H1 (cell line): Measurements from ENCODE around the gene THAP2. TPM values are rescaled to one million over a fixed set of nuclear protein-coding genes. Genes with fewer than 3 reads are reported as not detected.
A peak's percentile ranks its signal among the peaks of the same experiment; 100 is the strongest.

Experiments used
- CTCF ChIA-PET: fragments of 300-600 bp; sonication (Branson Sonifier 250); formaldehyde crosslinking; loops from one replicate; lab custom pipeline; 2021; ENCODE audit not compliant: partially characterized antibody; lab: Charles Lee
- POLR2A ChIA-PET: fragments of 300-600 bp; sonication (Branson Sonifier 250); formaldehyde crosslinking; loops from one replicate; lab custom pipeline; 2021; ENCODE audit warnings: inconsistent platforms; ENCODE audit not compliant: partially characterized antibody; lab: Charles Lee
- DNase-seq, 2 experiments: peaks; one replicate each; pipeline versions ENCODE4 v3.0.0 to v3.0.0-alpha.2; 2010 to 2022; ENCODE audit warnings: low spot score in 2 of 2, low read depth in 1 of 2, mixed read lengths in 1 of 2
- FAIRE-seq: peaks from 2 replicates; lab custom pipeline; 2011; peaks lifted over from hg19 to GRCh38; lab: Jason Lieb, UNC
- H2AFZ ChIP-seq: 2 replicates; pipeline ENCODE4 v1.8.1; 2012; ENCODE audit warnings: low read length, inconsistent platforms
- H2AK5ac ChIP-seq: 2 replicates; pipeline ENCODE4 v1.6.1; 2013; ENCODE audit warnings: low read depth, low read length
- H2BK120ac ChIP-seq: replicated peaks from 2 replicates; pipeline ENCODE3; 2013; ENCODE audit warnings: low read depth, low read length, inconsistent platforms
- H2BK12ac ChIP-seq: 2 replicates; pipeline ENCODE4 v1.6.1; 2013; ENCODE audit warnings: low read depth, low read length
- H2BK15ac ChIP-seq: 2 replicates; pipeline ENCODE4 v1.6.1; 2013; ENCODE audit warnings: low read length
- H2BK20ac ChIP-seq: 2 replicates; pipeline ENCODE4 v1.6.1; 2013; ENCODE audit warnings: low read length
- H2BK5ac ChIP-seq: 2 replicates; pipeline ENCODE4 v1.6.1; 2013; ENCODE audit warnings: low read depth, low read length
- H3K14ac ChIP-seq: 2 replicates; pipeline ENCODE4 v1.6.1; 2013; ENCODE audit warnings: inconsistent platforms; ENCODE audit not compliant: insufficient read length
- H3K18ac ChIP-seq: 2 replicates; pipeline ENCODE4 v1.6.1; 2013; ENCODE audit warnings: low read length; ENCODE audit errors: extremely low read depth
- H3K23ac ChIP-seq: 2 replicates; pipeline ENCODE4 v1.6.1; 2013; ENCODE audit warnings: inconsistent platforms; ENCODE audit not compliant: insufficient read length
- H3K23me2 ChIP-seq: 2 replicates; pipeline ENCODE4 v1.6.1; 2013; ENCODE audit warnings: low read depth, low read length
- H3K27ac ChIP-seq: 2 replicates; pipeline ENCODE4 v1.6.1; 2011; ENCODE audit warnings: low read depth, low read length, inconsistent platforms
- H3K27me3 ChIP-seq, 4 experiments: replicated peaks in 1 of 4; 1 replicate in 1 of 4; 2 replicates in 3 of 4; pipeline versions ENCODE4 v1.6.1 to v1.8.1; 2011 to 2013; ENCODE audit warnings: low read length in 3 of 4, mild to moderate bottlenecking in 3 of 4, inconsistent platforms in 2 of 4, mixed read lengths in 2 of 4, moderate library complexity in 1 of 4; ENCODE audit not compliant: control insufficient read depth in 3 of 4, insufficient read depth in 3 of 4; ENCODE audit errors: extremely low read depth in 1 of 4
- H3K36me3 ChIP-seq, 4 experiments: 2 replicates each; pipeline versions ENCODE4 v1.6.1 to v1.8.1; 2011 to 2013; ENCODE audit warnings: mild to moderate bottlenecking in 4 of 4, low read length in 3 of 4, moderate library complexity in 2 of 4, control low read depth in 1 of 4, inconsistent platforms in 1 of 4; ENCODE audit not compliant: insufficient read depth in 4 of 4, control insufficient read depth in 2 of 4
- H3K4ac ChIP-seq: replicated peaks from 2 replicates; pipeline ENCODE3; 2013; ENCODE audit warnings: low read length, low read depth, mixed read lengths, inconsistent platforms; ENCODE audit not compliant: insufficient read length
- H3K4me1 ChIP-seq, 4 experiments: replicated peaks in 1 of 4; 1 replicate in 1 of 4; 2 replicates in 3 of 4; pipeline versions ENCODE4 v1.6.1 to v1.8.1; 2011 to 2013; ENCODE audit warnings: low read length in 3 of 4, inconsistent platforms in 2 of 4, mixed read lengths in 1 of 4; ENCODE audit not compliant: insufficient read depth in 4 of 4, control insufficient read depth in 3 of 4
- H3K4me2 ChIP-seq, 2 experiments: 2 replicates each; pipeline versions ENCODE4 v1.6.1 to v1.8.1; 2011 to 2013; ENCODE audit warnings: low read depth in 2 of 2, low read length in 2 of 2, control low read depth in 1 of 2, inconsistent platforms in 1 of 2, mild to moderate bottlenecking in 1 of 2; ENCODE audit not compliant: insufficient read depth in 1 of 2
- H3K4me3 ChIP-seq, 4 experiments: fragments of 200-600, 300-600 bp in 1 of 4; sonication (generic), shearing (Covaris generic), sonication (Bioruptor Twin) in 1 of 4; 2 replicates each; pipeline versions ENCODE4 v1.5.1 to v1.8.1; 2011 to 2016; ENCODE audit warnings: low read length in 4 of 4, low read depth in 3 of 4, control low read depth in 2 of 4, inconsistent platforms in 2 of 4, mild to moderate bottlenecking in 2 of 4, mixed read lengths in 1 of 4, moderate library complexity in 1 of 4; ENCODE audit not compliant: insufficient read depth in 2 of 4; ENCODE audit errors: extremely low read depth in 1 of 4
- H3K56ac ChIP-seq: replicated peaks from 2 replicates; pipeline ENCODE3; 2013; ENCODE audit warnings: low read depth, mild to moderate bottlenecking, mixed read lengths, low read length, inconsistent platforms; ENCODE audit not compliant: insufficient read length
- H3K79me1 ChIP-seq: 2 replicates; pipeline ENCODE4 v1.6.1; 2013; ENCODE audit warnings: low read depth, low read length, control low read depth
- H3K79me2 ChIP-seq, 2 experiments: 2 replicates each; pipeline versions ENCODE4 v1.6.1 to v1.8.1; 2012 to 2013; ENCODE audit warnings: low read length in 2 of 2, mild to moderate bottlenecking in 2 of 2, inconsistent platforms in 1 of 2; ENCODE audit not compliant: insufficient read depth in 2 of 2, control insufficient read depth in 1 of 2
- H3K9ac ChIP-seq, 4 experiments: replicated peaks in 1 of 4; 1 replicate in 1 of 4; 2 replicates in 3 of 4; pipeline versions ENCODE4 v1.6.1 to v1.8.1; 2011 to 2013; ENCODE audit warnings: low read depth in 3 of 4, low read length in 3 of 4, control low read depth in 2 of 4, mild to moderate bottlenecking in 2 of 4, moderate library complexity in 2 of 4, inconsistent platforms in 1 of 4; ENCODE audit errors: extremely low read depth in 1 of 4
- H3K9me3 ChIP-seq, 2 experiments: 2 replicates each; pipeline versions ENCODE4 v1.6.1 to v1.8.1; 2012 to 2013; ENCODE audit warnings: mild to moderate bottlenecking in 2 of 2, moderate library complexity in 2 of 2, control low read depth in 1 of 2, inconsistent platforms in 1 of 2, low read depth in 1 of 2, low read length in 1 of 2, mixed read lengths in 1 of 2; ENCODE audit not compliant: insufficient read depth in 2 of 2
- H4K20me1 ChIP-seq, 2 experiments: replicated peaks in 1 of 2; 2 replicates each; pipeline versions ENCODE3 to v1.8.1; 2011 to 2013; ENCODE audit warnings: inconsistent platforms in 2 of 2, low read length in 2 of 2, mild to moderate bottlenecking in 1 of 2; ENCODE audit not compliant: insufficient read depth in 2 of 2, control insufficient read depth in 1 of 2
- H4K5ac ChIP-seq: 2 replicates; pipeline ENCODE4 v1.6.1; 2013; ENCODE audit warnings: low read length, low read depth, mixed read lengths, inconsistent platforms; ENCODE audit not compliant: insufficient read length
- H4K8ac ChIP-seq: 2 replicates; pipeline ENCODE4 v1.8.0; 2013; ENCODE audit warnings: mild to moderate bottlenecking, moderate library complexity, low read length, inconsistent platforms; ENCODE audit not compliant: insufficient read depth; ENCODE audit errors: extremely low read depth
- H4K91ac ChIP-seq: replicated peaks from 2 replicates; pipeline ENCODE3; 2013; ENCODE audit warnings: low read length, mixed read lengths, inconsistent platforms; ENCODE audit not compliant: insufficient read length
- CREB1 ChIP-seq: IDR thresholded peaks from 2 replicates; pipeline ENCODE4 v1.6.1; 2012; ENCODE audit warnings: inconsistent platforms
- FOSL1 ChIP-seq: IDR thresholded peaks from 2 replicates; pipeline ENCODE4 v1.6.1; 2011; ENCODE audit warnings: mild to moderate bottlenecking, low read depth, low read length, moderate library complexity; ENCODE audit not compliant: insufficient read depth
- GABPA ChIP-seq: IDR thresholded peaks from 2 replicates; pipeline ENCODE4 v1.6.1; 2011; ENCODE audit warnings: mild to moderate bottlenecking, low read length, moderate library complexity, borderline replicate concordance; ENCODE audit not compliant: insufficient read depth
- MAFK ChIP-seq: IDR thresholded peaks from 2 replicates; pipeline ENCODE4 v1.6.1; 2012; ENCODE audit warnings: low read depth, mild to moderate bottlenecking, improper control_type of control experiment, low read length
- PHF8 ChIP-seq: fragments of 200-600 bp; sonication (generic); conservative IDR thresholded peaks from 2 replicates; pipeline ENCODE4 v1.7.1; 2012; ENCODE audit warnings: low read depth, mild to moderate bottlenecking, inconsistent platforms, low read length, moderate library complexity
- SUZ12 ChIP-seq: fragments of 200-600 bp; sonication (generic); IDR thresholded peaks from 2 replicates; pipeline ENCODE4 v1.6.1; 2012; ENCODE audit warnings: mild to moderate bottlenecking, inconsistent platforms, low read length, moderate library complexity, mixed read lengths
- TEAD4 ChIP-seq: IDR thresholded peaks from 2 replicates; pipeline ENCODE4 v1.6.1; 2012; ENCODE audit warnings: low read depth, low read length, inconsistent platforms, mixed read lengths
- YY1 ChIP-seq: IDR thresholded peaks from 2 replicates; pipeline ENCODE4 v1.6.1; 2011; ENCODE audit warnings: low read depth, mild to moderate bottlenecking, low read length
- WGBS, 2 experiments: shearing (Covaris generic) in 1 of 2; methylation state at CpG; one replicate each; pipeline versions ENCODE4 v1.1.6 to v1.1.7; 2013 to 2015; ENCODE audit warnings: low lambda C conversion rate in 2 of 2, mixed read lengths in 2 of 2, inconsistent platforms in 1 of 2, low coverage in 1 of 2, missing lambda C conversion rate in 1 of 2; ENCODE audit not compliant: insufficient replicate concordance in 2 of 2, insufficient coverage in 1 of 2, insufficient read length in 1 of 2; ENCODE audit errors: extremely low coverage in 1 of 2, missing lambda C conversion rate in 1 of 2; 5-methylcytosine and 5-hydroxymethylcytosine counted together
- polyA plus RNA-seq, 7 experiments: library from polyadenylated mRNA; depleted of rRNA in 3 of 7; stranded (reverse) in 5 of 7; unstranded in 2 of 7; fragments of >200 nt in 5 of 7; fragments of 200-250 nt in 2 of 7; gene quantifications; 1 replicate in 5 of 7; 2 replicates in 1 of 7; 4 replicates in 1 of 7; pipeline versions ENCODE4 v1.2.1 to v1.2.3, GENCODE V29; 2011 to 2013; ENCODE audit warnings: missing spikeins in 2 of 7, mixed read lengths in 2 of 7
- total RNA-seq: library from RNA; stranded (reverse); fragmentation: NEBNext Ultra II Directional; extraction: Animal tissue kit (Norgen Biotek cat#: 25700); gene quantifications from 2 replicates; pipeline ENCODE4 v1.2.1, GENCODE V29; 2021

THAP2 gene
- total and polyA plus RNA-seq, 2 of the 8 experiments (the other 6 are each of a cell fraction or from before 2014, with no cell fraction given), result 1.8 to 5.3 TPM

DNA sequence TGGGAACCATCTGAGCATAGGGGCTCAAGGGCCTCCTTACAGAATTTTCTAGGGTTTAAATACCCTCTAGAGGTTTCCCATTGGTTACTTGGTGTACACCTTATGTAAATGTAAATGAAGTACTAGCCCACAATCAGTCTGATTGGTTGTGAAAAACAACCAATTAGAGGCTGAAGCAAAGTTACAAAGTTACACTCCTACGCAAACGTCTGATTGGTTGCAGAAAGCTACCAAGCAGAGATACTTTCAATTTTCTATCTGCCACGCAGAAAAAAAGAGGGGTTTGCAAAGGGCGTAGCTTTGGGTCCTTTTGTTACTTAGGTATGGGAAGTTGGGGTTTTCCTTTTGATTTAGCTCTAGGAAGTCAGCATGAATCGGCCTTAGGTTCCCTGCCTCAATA, 20.0 kb downstream of the THAP2 start:
- no peak overlapping the region for H3K14ac ChIP-seq
- H2BK120ac ChIP-seq, result no peak overlapping the region
- peaks cover 2% of the 10 kb centered on the region; the same call in 1 of the 2 replicates for H3K23me2 ChIP-seq
- no peaks in the 10 kb centered on the region for H3K9me3 ChIP-seq
- H3K18ac ChIP-seq, result no peak overlapping the region
- ChIA-PET POLR2A (interaction anchor here (0.7 to 6.1 kb wide), 3 partner anchors 13 to 108 kb away, joined by 3 to 81 read pairs (median 3); partner anchors contain the start of genes THAP2 and ZFC3H1), CTCF (interaction anchor here (1.3 to 4.1 kb wide), 2 partner anchors 20 to 63 kb away, joined by 7 to 21 read pairs; partner anchors contain the start of genes THAP2 and ZFC3H1)
- no peak overlapping the region for H2BK15ac ChIP-seq
- H3K27me3 ChIP-seq, result no peaks in the 10 kb centered on the region
- no peak for FAIRE-seq
- H3K4me2 ChIP-seq, result no peak overlapping the region
- H3K4ac ChIP-seq, result no peak overlapping the region
- no peak overlapping the region for H2AK5ac ChIP-seq
- H3K4me3 ChIP-seq, result no peak overlapping the region
- H2AFZ ChIP-seq, result peak overlapping the region; percentile 87; the same call in 1 of the 2 replicates
- H4K20me1 ChIP-seq, result no peaks in the 10 kb centered on the region
- no peak overlapping the region for H3K27ac ChIP-seq
- H3K56ac ChIP-seq, result no peak overlapping the region
- H3K79me1 ChIP-seq, result no peaks in the 10 kb centered on the region
- H2BK20ac ChIP-seq, result no peak overlapping the region
- no peak overlapping the region for H4K5ac ChIP-seq
- no peak overlapping the region for H3K23ac ChIP-seq
- H3K79me2 ChIP-seq, result no peaks in the 10 kb centered on the region
- H4K91ac ChIP-seq, result no peak overlapping the region
- no peaks in the 10 kb centered on the region for H3K4me1 ChIP-seq
- H2BK12ac ChIP-seq, result no peak overlapping the region
- no peak for DNase-seq
- no peak overlapping the region for H2BK5ac ChIP-seq
- TF ChIP-seq FOSL1, result no peak
- TF ChIP-seq MAFK, result no peak
- TF ChIP-seq SUZ12, result no peak
- TF ChIP-seq YY1, result no peak
- TF ChIP-seq PHF8, result no peak
- no peak for TF ChIP-seq CREB1
- TF ChIP-seq TEAD4, result no peak
- no peak for TF ChIP-seq GABPA
- TF ChIP-seq, all 59 proteins: peak for 0
- Histone ChIP-seq H3K36me3 (no peaks in the 10 kb centered on the region), H4K8ac (no peak overlapping the region), H3K9ac (no peak overlapping the region)
- WGBS, 2 experiments, result 85% methylated on average over 5 of the region's 5 CpGs; no CpG with 5 or more reads in 1 of the 2 experiments
